IMR-90 (cell line): ENCODE measurements around the gene MAPRE2. TPM values are rescaled to one million over a fixed set of nuclear protein-coding genes. Genes with fewer than 3 reads are reported as not detected.

Source experiments
- ATAC-seq: fragments of 200-7000 bp; cut with Tn5 transposase; 2 replicates; pipeline ENCODE4 v1.9.1; 2020; ENCODE audit warnings: low read depth, mild to moderate bottlenecking, moderate library complexity
- BruUV-seq: library from RNA; stranded (reverse); fragments of 400-500 nt; replicated peaks from 2 replicates; lab custom pipeline; 2021; lab: Mats Ljungman, UMichigan
- CTCF ChIA-PET: fragments of 300-600 bp; formaldehyde crosslinking; extraction: SDS; loops from one replicate; lab custom pipeline; 2021; ENCODE audit warnings: antibody characterized with exemption; lab: Yijun Ruan, JAX
- POLR2A ChIA-PET: fragments of 300-600 bp; sonication (Branson Sonifier 250); formaldehyde crosslinking; loops from one replicate; lab custom pipeline; 2022; ENCODE audit warnings: antibody characterized with exemption; ENCODE audit not compliant: unreplicated experiment; lab: Charles Lee
- DNase-seq: peaks from one replicate; pipeline ENCODE4 v3.0.0; 2013
- H2AFZ ChIP-seq: replicated peaks from 2 replicates; pipeline ENCODE3; 2013; ENCODE audit warnings: low read length, mild to moderate bottlenecking; ENCODE audit not compliant: poor library complexity
- H2AK5ac ChIP-seq: 2 replicates; pipeline ENCODE4 v1.6.1; 2013; ENCODE audit warnings: low read depth, low read length, inconsistent platforms
- H2AK9ac ChIP-seq: replicated peaks from 2 replicates; pipeline ENCODE3; 2013; ENCODE audit warnings: mild to moderate bottlenecking, low read depth, low read length, moderate library complexity; ENCODE audit not compliant: poor library complexity
- H2BK120ac ChIP-seq: 2 replicates; pipeline ENCODE4 v1.6.1; 2013; ENCODE audit warnings: low read depth, low read length, inconsistent platforms
- H2BK15ac ChIP-seq: 3 replicates; pipeline ENCODE4 v1.6.1; 2013; ENCODE audit warnings: low read depth, low read length, inconsistent platforms
- H2BK20ac ChIP-seq: 2 replicates; pipeline ENCODE4 v1.6.1; 2013; ENCODE audit warnings: low read depth, mild to moderate bottlenecking, inconsistent platforms, low read length, moderate library complexity
- H2BK5ac ChIP-seq: 2 replicates; pipeline ENCODE4 v1.6.1; 2013; ENCODE audit warnings: mild to moderate bottlenecking, low read depth, low read length, inconsistent platforms; ENCODE audit not compliant: poor library complexity, severe bottlenecking
- H3K14ac ChIP-seq: replicated peaks from 2 replicates; pipeline ENCODE4 v1.6.1; 2013; ENCODE audit warnings: low read depth, low read length, inconsistent platforms
- H3K18ac ChIP-seq: 2 replicates; pipeline ENCODE4 v1.6.1; 2013; ENCODE audit warnings: low read depth, low read length, control low read depth
- H3K23ac ChIP-seq: 2 replicates; pipeline ENCODE4 v1.6.1; 2013; ENCODE audit warnings: low read depth, low read length, inconsistent platforms
- H3K27ac ChIP-seq: 2 replicates; pipeline ENCODE4 v1.5.1; 2013; ENCODE audit warnings: mild to moderate bottlenecking, control low read depth, low read length; ENCODE audit not compliant: insufficient read depth
- H3K27me3 ChIP-seq: 2 replicates; pipeline ENCODE4 v1.6.1; 2013; ENCODE audit warnings: low read length; ENCODE audit not compliant: control insufficient read depth, insufficient read depth
- H3K36me3 ChIP-seq: 2 replicates; pipeline ENCODE4 v1.6.1; 2013; ENCODE audit warnings: low read length, mixed read lengths; ENCODE audit not compliant: control insufficient read depth, insufficient read depth
- H3K4ac ChIP-seq: 2 replicates; pipeline ENCODE4 v1.6.1; 2013; ENCODE audit warnings: low read depth, low read length, inconsistent platforms
- H3K4me1 ChIP-seq: 2 replicates; pipeline ENCODE4 v1.6.1; 2013; ENCODE audit warnings: low read length, mixed read lengths; ENCODE audit not compliant: control insufficient read depth, insufficient read depth
- H3K4me2 ChIP-seq: 2 replicates; pipeline ENCODE4 v1.6.1; 2013; ENCODE audit warnings: low read depth, mild to moderate bottlenecking, control low read depth, low read length, moderate library complexity
- H3K4me3 ChIP-seq: 2 replicates; pipeline ENCODE4 v1.5.1; 2013; ENCODE audit warnings: low read depth, mild to moderate bottlenecking, control low read depth, low read length, moderate library complexity; ENCODE audit not compliant: insufficient read depth
- H3K56ac ChIP-seq: 2 replicates; pipeline ENCODE4 v1.6.1; 2013; ENCODE audit warnings: low read length, inconsistent platforms; ENCODE audit not compliant: insufficient read depth; ENCODE audit errors: extremely low read depth
- H3K79me1 ChIP-seq, 2 experiments: 2 replicates each; pipeline ENCODE4 v1.6.1; 2013; ENCODE audit warnings: low read length in 2 of 2, inconsistent platforms in 1 of 2, low read depth in 1 of 2
- H3K9ac ChIP-seq: 2 replicates; pipeline ENCODE4 v1.6.1; 2013; ENCODE audit warnings: low read depth, low read length, control low read depth
- H3K9me1 ChIP-seq: 2 replicates; pipeline ENCODE4 v1.6.1; 2013; ENCODE audit warnings: low read length, inconsistent platforms; ENCODE audit not compliant: insufficient read depth
- H3K9me3 ChIP-seq: 2 replicates; pipeline ENCODE4 v1.6.1; 2013; ENCODE audit warnings: low read length; ENCODE audit not compliant: control insufficient read depth, insufficient read depth
- H4K20me1 ChIP-seq: 2 replicates; pipeline ENCODE4 v1.6.1; 2013; ENCODE audit warnings: low read length, inconsistent platforms; ENCODE audit not compliant: insufficient read depth
- H4K5ac ChIP-seq: 2 replicates; pipeline ENCODE4 v1.6.1; 2013; ENCODE audit warnings: mild to moderate bottlenecking, low read depth, low read length, control low read depth
- H4K8ac ChIP-seq, 2 experiments: 2 replicates each; pipeline ENCODE4 v1.6.1; 2013; ENCODE audit warnings: low read depth in 2 of 2, low read length in 2 of 2, control low read depth in 1 of 2, inconsistent platforms in 1 of 2
- H4K91ac ChIP-seq: 2 replicates; pipeline ENCODE4 v1.6.1; 2013; ENCODE audit warnings: low read depth, low read length, inconsistent platforms; ENCODE audit not compliant: insufficient read depth
- CTCF ChIP-seq: conservative IDR thresholded peaks from 2 replicates; pipeline ENCODE4 v1.5.1; 2012; ENCODE audit warnings: mild to moderate bottlenecking, low read depth, low read length, improper control_type of control experiment
- POLR2A ChIP-seq: IDR thresholded peaks from 2 replicates; pipeline ENCODE4 v1.6.1; 2012; ENCODE audit warnings: mild to moderate bottlenecking, low read depth, low read length
- WGBS, 2 experiments: methylation state at CpG; one replicate each; pipeline versions ENCODE4 v1.1.5 to v1.1.7; 2013; ENCODE audit warnings: missing lambda C conversion rate in 2 of 2; ENCODE audit not compliant: insufficient read length in 1 of 2; ENCODE audit errors: extremely low coverage in 2 of 2; 5-methylcytosine and 5-hydroxymethylcytosine counted together
- dilution Hi-C: fragments of 300-500 bp; cut with HindIII; formaldehyde crosslinking; loops from one replicate; pipeline ENCODE4 v1.14.3; 2018; ENCODE audit warnings: low sequenced_read_pairs; ENCODE audit not compliant: unreplicated experiment
- in situ Hi-C: fragments of 300-500 bp; cut with MboI; formaldehyde crosslinking; loops from 3 replicates; pipeline ENCODE4 v1.14.3; 2019; ENCODE audit warnings: low sequenced_read_pairs, inconsistent platforms, mixed read lengths
- intact Hi-C: fragments of 100-400 bp; cut with micrococcal nuclease; formaldehyde crosslinking; loops from 2 replicates; pipeline ENCODE4 v1.10.0; 2022
- polyA plus RNA-seq, 3 experiments: library from polyadenylated mRNA; depleted of rRNA; stranded (reverse); fragments of >200 nt; gene quantifications; 2 replicates each; pipeline ENCODE4 v1.2.3, GENCODE V29; 2012; ENCODE audit warnings: low replicate concordance in 1 of 3
- total RNA-seq: library from RNA; depleted of rRNA; stranded (reverse); fragments of >200 nt; gene quantifications from 2 replicates; pipeline ENCODE4 v1.2.3, GENCODE V29; 2012

Gene MAPRE2
- total and polyA plus RNA-seq, 2 of the 4 experiments (the other 2 are of a cell fraction) = 19.6 to 23.8 TPM

DNA sequence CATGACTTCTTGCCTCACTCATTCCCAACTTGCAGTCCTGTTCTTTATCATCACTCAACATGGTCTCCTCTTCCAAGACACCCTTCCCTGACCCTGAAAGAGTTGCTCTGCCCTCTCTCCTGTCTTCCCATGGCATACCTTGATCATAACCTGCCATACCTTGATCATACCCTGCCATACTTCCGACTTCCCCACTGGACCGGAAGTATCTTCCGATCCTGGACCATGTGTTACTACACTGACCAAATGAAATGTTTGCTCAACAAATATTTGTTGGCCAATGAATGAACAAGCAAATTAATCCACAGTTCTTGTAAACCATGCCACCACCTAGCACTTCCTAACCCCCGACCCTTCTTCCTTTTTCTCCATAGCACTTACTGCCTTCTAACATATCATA is 138.7 kb downstream of the MAPRE2 start:
- H3K9me3 ChIP-seq = no peaks in the 10 kb centered on the region
- no peak overlapping the region for H4K5ac ChIP-seq
- H4K91ac ChIP-seq = no peak overlapping the region
- H3K4ac ChIP-seq = no peak overlapping the region
- H4K20me1 ChIP-seq = no peaks in the 10 kb centered on the region
- H2BK5ac ChIP-seq = no peak overlapping the region
- H3K9me1 ChIP-seq = no peaks in the 10 kb centered on the region; the same call in 1 of the 2 replicates
- H3K14ac ChIP-seq = no peak overlapping the region
- H3K27me3 ChIP-seq = peaks cover 6% of the 10 kb centered on the region
- no peak overlapping the region for H3K9ac ChIP-seq
- CTCF ChIA-PET = no interaction called here
- TF ChIP-seq POLR2A (no peak), CTCF (no peak)
- no peak for DNase-seq
- H2BK15ac ChIP-seq = no peak overlapping the region
- dilution Hi-C loops = no loop called here
- H2BK20ac ChIP-seq = no peak overlapping the region
- POLR2A ChIA-PET = no interaction called here
- no peak overlapping the region for H3K27ac ChIP-seq
- no peak overlapping the region for H3K4me2 ChIP-seq
- no peak overlapping the region for H2AK9ac ChIP-seq
- no peak overlapping the region for H4K8ac ChIP-seq
- in situ Hi-C loops = no loop called here
- ATAC-seq = no peak
- no peak overlapping the region for H2AFZ ChIP-seq
- H3K56ac ChIP-seq = no peak overlapping the region
- 96 to 100% methylated on average over 1 to 3 of the region's 4 CpGs for WGBS, 2 experiments
- no TSS peak for BruUV-seq
- intact Hi-C loops = no loop called here
- no peak overlapping the region for H3K18ac ChIP-seq
- no peak overlapping the region for H2AK5ac ChIP-seq
- H3K79me1 ChIP-seq = no peaks in the 10 kb centered on the region
- H2BK120ac ChIP-seq = no peak overlapping the region
- no peak overlapping the region for H3K4me3 ChIP-seq
- H3K4me1 ChIP-seq = no peaks in the 10 kb centered on the region
- H3K23ac ChIP-seq = no peak overlapping the region
- H3K36me3 ChIP-seq = no peaks in the 10 kb centered on the region
